Endometrial microvascular endothelial cells (primary cell): ENCODE data around the gene TENM4. TPM values are rescaled to one million over a fixed set of nuclear protein-coding genes. Genes with fewer than 3 reads are reported as not detected.
"Not testable (repeated sequence)": the region's sequence is repeated elsewhere in the genome, so short reads cannot be mapped to it uniquely, and the experiment has no call there.

ENCODE experiments used
- in situ Hi-C: cut with HindIII; loops from 2 replicates; pipeline ENCODE4 v1.10.0; 2017; ENCODE audit warnings: low sequenced_read_pairs, low pct_unique_long_range_greater_than_20kb; ENCODE audit errors: inconsistent ontology term
- total RNA-seq: library from RNA; depleted of rRNA; stranded (reverse); fragments of >200 nt; gene quantifications from one replicate; pipeline ENCODE4 v1.2.3, GENCODE V29; 2015; ENCODE audit errors: inconsistent ontology term

Gene TENM4
- total RNA-seq, 1 donor from 2014 or later: 1.4 TPM

GRCh38 chr11:79209540-79210266 is 231.1 kb downstream of the TENM4 start:
- in situ Hi-C loops: no loop called here

- in situ Hi-C loops: no loop called here
Observed at GRCh38 chr11:79208126-79208525, 232.7 kb downstream of the TENM4 start.

- in situ Hi-C loops: no loop called here
Observed at GRCh38 chr11:79206951-79207350, 233.9 kb downstream of the TENM4 start.

GRCh38 chr11:79205786-79206185 is 235.0 kb downstream of the TENM4 start:
- in situ Hi-C loops: no loop called here

- in situ Hi-C loops: no loop called here
Observed at GRCh38 chr11:79201677-79202347, 239.0 kb downstream of the TENM4 start.

GRCh38 chr11:79200398-79201070 is 240.3 kb downstream of the TENM4 start:
- in situ Hi-C loops: no loop called here

GRCh38 chr11:79199729-79200354 is 241.0 kb downstream of the TENM4 start:
- in situ Hi-C loops: no loop called here

GRCh38 chr11:79198898-79199250 is 242.0 kb downstream of the TENM4 start:
- in situ Hi-C loops: no loop called here

- in situ Hi-C loops: no loop called here
Observed at GRCh38 chr11:79198203-79198897, 242.5 kb downstream of the TENM4 start.

GRCh38 chr11:79196950-79197349 is 243.9 kb downstream of the TENM4 start:
- in situ Hi-C loops: no loop called here

GRCh38 chr11:79195209-79195608 is 245.6 kb downstream of the TENM4 start:
- in situ Hi-C loops: no loop called here

- in situ Hi-C loops: no loop called here
Observed at GRCh38 chr11:79193663-79194310, 247.0 kb downstream of the TENM4 start.

GRCh38 chr11:79192836-79193235 is 248.0 kb downstream of the TENM4 start:
- in situ Hi-C loops: no loop called here

GRCh38 chr11:79191716-79192115 is 249.1 kb downstream of the TENM4 start:
- in situ Hi-C loops: not testable (repeated sequence)

- in situ Hi-C loops: not testable (repeated sequence)
Observed at GRCh38 chr11:79190553-79190952, 250.3 kb downstream of the TENM4 start.

GRCh38 chr11:79189601-79190000 is 251.2 kb downstream of the TENM4 start:
- in situ Hi-C loops: no loop called here

GRCh38 chr11:79189055-79189454 is 251.8 kb downstream of the TENM4 start:
- in situ Hi-C loops: no loop called here

GRCh38 chr11:79186669-79187068 is 254.2 kb downstream of the TENM4 start:
- in situ Hi-C loops: no loop called here

- in situ Hi-C loops: no loop called here
Observed at GRCh38 chr11:79185351-79185750, 255.5 kb downstream of the TENM4 start.
